KG1 (cell line): ENCODE measurements around the gene OTUB1.
"Not testable (repeated sequence)": the region's sequence is repeated elsewhere in the genome, so short reads cannot be mapped to it uniquely, and the experiment has no call there.

ENCODE experiments used
- DNase-seq: peaks from one replicate; lab custom pipeline; 2025; lab: John Stamatoyannopoulos, UW

The OTUB1 gene

DNA sequence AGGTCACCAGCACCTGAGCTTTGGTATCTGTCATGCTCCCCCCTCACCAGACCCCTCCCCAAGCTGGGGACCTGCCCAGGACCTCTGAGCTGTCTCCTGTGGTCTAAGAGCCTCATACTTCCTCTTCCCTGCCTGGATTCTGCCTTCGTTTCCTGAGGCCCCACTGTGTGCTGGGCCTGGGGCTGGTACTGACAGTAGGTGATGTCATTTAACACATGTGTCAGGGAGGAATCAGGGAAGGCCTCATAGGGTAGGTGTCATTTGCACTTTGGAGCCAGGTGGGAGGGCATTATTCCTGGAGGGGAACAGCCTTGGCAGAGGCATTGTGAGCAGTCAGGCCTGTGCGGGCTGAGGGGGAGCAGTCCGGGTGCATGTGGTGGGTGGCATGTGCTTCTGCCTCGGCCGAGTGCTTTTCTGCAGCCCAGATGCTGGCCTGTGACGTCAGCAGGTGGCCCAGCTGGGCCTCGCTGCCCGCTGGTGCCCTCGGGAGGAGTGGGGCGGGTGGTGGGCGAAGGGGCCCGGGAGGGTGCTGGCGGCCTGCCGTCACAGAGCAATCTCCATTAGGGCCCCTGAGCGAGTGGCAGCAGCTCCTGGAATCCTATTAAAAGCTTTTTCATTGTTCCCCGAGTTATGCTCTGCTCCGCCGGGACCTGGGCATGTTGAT is 58.6 kb downstream of the OTUB1 start:
- DNase-seq, result no peak

DNA sequence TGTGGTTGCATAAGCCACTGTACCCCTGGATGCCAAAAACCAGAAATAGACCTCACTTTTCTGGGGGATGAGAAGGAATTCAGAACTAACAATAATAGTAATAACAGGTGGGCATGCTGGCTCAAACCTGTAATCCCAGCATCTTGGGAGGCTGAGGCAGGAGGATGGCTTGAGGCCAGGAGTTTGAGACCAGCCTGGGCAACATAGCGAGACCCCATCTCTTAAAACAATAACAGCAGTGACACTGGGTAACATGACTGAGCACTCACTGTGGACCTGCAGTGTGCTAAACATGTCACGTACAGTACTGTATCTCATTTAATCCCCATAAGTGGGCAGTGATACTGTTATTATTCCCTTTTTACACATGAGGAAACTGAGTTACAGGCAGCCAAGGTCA is 59.5 kb downstream of the OTUB1 start:
- DNase-seq, result no peak

DNA sequence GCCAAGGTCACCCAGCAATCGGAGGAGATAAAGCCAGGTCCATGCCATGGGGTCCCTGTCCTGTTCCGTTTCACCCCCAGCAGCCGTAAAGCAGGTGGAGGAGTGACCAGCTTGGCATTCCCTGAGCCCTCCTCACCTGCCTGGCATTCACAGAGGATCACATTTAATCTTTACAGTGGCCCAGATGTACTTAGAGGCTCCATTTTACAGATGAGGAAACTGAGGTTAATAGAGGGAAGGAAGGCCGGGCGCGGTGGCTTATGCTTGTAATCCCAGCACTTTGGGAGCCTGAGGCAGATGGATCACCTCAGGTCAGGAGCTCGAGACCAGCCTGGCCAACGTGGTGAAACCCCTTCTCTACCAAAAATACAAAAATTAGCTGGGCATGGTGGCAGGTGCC is 61.1 kb downstream of the OTUB1 start:
- not testable (repeated sequence) for DNase-seq
